Stimulated activated CD4-positive, alpha-beta T cell treated with anti-CD3 and anti-CD28 coated beads, Interleukin-4, amount 100 ng/mL, for 48 hours (primary cell): ENCODE measurements around the gene DNAL4.
A peak's percentile ranks its signal among the peaks of the same experiment; 100 is the strongest.

Source experiments
- DNase-seq, 2 donors: peaks; one replicate each; pipeline ENCODE4 v3.0.0-alpha.2; 2020; ENCODE audit warnings: low read depth in 2 of 2

DNAL4 gene

DNA sequence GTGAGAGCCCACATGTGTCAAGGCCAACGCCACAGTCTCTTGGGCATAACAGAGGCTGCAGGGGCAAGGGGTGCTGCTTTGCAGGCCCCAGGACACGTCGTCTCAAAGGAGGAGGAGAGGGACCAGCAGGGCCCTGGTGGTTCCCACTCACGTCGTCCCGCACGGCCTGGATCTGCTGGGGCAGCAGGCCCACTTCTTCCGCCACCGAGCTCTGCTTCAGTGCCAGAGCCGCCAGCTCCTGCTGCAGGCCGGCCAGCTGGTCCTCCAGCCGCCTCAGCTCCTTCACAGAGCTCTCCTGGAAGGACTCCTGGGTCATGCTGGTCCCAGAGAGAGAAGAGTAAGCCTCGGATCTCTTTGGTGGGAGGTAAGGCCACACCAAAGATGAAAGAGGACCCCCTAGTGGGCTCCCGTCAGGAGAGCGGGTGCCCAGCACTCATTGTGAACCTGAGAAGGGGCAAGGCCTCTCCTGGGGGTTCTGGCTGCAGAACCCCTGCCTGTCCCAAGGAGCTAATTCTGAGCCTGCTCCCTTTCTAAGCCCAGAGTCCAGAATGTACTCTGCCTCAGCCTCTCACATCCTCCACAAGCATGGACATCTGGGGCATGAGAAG, 53.7 kb downstream of the DNAL4 start:
- no peak for DNase-seq

- DNase-seq: no peak
Measured at GRCh38 chr22:38739300-38740055, 54.5 kb downstream of the DNAL4 start.

DNA sequence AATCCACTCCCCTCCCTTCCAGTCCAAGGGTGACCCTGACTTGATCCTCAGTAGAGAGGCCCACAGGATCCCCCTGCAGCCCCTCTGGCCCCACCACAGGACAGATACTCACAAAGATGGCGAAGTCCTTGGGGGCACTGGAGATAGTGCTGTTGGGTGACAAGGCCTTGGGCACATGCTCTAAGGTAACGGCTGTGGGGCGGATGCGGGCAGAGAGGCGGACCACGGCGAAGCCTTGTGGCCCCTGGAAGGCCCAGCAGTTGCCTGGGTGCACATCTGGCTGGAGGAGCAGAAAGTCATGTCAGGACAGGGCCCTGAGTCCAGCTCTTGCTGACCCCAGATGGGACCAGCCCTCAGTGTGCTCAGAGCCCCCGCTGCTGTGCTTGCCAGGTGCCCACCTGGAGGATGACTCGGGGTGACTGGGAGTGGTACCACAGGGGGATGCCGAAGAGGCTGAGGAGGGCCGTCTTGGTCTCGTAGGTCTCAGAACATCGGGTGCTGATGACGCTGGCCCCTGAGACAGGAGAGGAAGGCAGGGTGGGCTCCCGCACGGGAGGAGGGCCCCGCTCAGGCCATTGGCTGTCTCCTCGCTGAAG, 55.4 kb downstream of the DNAL4 start:
- DNase-seq: no peak

DNA sequence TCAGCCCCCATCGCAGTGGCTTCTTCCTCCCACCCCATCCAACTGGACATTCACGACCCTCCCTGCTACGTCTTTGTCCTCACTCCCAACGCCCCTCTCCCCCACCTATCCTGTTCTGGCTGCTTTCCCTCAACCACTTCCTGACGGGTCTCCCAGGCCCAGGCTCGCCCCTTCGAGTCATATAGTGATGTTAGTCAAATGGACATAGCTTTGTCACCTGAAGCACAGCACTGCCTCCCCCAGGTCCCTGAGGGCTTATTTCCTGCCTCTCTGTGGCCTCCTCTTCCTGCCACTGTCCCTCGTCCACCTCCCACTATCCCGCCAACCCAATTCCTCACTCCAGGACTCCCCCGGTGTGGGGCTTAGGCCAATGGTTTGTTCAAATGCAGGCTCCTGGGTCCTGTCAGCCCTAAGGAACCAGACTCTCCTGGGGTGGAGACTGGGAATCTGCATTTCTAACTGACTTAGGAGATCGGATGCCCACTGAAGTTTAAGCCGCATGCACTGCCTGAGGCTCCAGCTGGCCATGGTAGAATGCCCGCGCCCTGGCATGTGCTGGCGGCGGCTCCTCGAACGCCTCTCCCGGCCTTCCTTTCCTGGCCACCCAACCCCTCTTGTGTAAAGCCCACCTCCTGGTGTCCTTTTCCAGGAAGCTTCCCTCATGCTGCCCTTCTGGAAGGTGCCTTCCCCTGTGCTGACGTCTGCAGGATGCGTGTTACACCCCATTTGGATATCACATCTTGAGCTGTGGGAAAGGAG, 56.5 kb downstream of the DNAL4 start:
- no peak for DNase-seq

- no peak for DNase-seq
Measured at GRCh38 chr22:38736257-38736570, 57.7 kb downstream of the DNAL4 start.

- DNase-seq: no peak
Measured at GRCh38 chr22:38735465-38736256, 58.3 kb downstream of the DNAL4 start.

GRCh38 chr22:38735126-38735464, 58.8 kb downstream of the DNAL4 start:
- no peak for DNase-seq

- DNase-seq: no peak
Measured at GRCh38 chr22:38734421-38735100, 59.4 kb downstream of the DNAL4 start.

DNA sequence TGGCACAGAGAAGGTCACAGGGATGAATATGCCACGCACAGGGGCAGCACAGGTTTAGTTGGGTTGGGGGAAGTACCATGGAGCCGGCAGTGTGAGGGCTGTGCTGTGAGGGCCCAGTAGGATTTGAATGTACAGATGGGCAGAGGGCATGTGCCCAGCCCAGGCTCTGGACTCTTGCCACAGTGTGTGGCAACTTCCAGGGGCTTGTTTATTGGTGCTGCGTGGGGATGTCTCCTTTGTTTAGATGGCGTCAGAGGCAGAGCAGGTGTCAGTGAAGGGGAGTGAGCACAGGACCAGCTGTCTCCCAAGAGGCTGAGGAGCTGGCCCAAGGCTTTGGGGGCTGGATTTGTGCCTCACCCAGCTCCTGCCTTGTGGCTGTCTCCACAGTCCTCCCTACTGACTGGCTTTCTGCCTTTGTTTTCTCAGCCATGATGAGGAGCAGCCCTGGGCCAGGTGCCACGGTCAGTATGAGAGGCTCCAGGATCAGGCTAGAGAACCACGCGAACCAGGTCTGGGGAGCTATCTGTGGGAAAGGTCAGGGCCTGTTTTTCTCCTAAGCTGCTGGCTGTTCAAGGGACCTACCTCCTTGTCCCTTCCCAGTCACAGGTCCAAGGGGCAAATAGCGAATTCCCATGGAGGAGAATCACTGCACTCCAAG, 60.1 kb downstream of the DNAL4 start:
- DNase-seq: no peak

- DNase-seq: peak in 1 of 2 donors; percentile 34
Measured at GRCh38 chr22:38733329-38733723, 60.6 kb downstream of the DNAL4 start.

- DNase-seq: no peak
Measured at GRCh38 chr22:38732251-38732815, 61.6 kb downstream of the DNAL4 start.

DNA sequence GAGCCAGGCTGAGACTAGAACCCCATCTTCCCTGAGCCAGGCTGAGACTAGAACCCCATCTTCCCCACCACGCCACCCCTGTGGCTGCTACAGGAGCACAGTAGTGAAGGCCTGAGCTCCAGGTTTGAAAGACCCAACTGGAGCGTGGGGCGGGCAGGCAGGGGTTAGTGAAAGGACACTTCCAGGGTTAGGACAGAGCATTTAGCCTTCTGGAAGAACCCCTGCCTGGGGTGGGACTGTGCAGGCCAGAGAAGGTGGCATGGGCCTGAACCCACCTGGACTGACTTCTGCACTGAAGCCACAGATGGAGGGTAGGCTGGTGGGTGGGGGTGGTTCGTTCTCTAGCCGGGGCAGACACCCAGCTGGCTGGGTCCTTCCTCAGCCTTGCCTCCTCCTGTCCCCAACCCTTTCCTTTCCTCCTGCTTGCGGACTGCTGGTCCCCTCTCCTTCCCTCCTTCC, 62.2 kb downstream of the DNAL4 start:
- DNase-seq: no peak

DNA sequence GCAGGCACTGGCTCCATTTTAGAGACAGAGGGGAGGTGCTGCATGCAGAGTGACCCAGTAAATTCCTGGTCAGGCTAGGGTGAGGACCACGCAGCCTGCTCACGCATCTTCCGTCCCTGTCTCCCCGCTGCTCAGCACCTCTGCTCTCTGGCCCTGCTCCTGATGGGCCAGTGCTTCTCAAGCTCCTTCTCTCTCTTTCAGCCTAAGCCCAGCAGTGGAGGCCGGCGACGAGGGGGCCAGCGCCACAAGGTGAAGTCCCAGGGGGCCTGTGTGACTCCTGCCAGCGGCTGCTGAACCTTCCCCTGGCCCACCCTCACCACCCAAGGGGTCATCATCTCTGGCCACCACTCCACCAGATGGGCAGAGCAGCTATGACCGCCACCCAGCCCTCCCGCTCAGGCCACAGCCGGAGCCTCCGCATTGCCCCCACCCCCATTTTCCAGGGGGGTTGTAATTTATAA, 63.5 kb downstream of the DNAL4 start:
- DNase-seq: no peak

DNA sequence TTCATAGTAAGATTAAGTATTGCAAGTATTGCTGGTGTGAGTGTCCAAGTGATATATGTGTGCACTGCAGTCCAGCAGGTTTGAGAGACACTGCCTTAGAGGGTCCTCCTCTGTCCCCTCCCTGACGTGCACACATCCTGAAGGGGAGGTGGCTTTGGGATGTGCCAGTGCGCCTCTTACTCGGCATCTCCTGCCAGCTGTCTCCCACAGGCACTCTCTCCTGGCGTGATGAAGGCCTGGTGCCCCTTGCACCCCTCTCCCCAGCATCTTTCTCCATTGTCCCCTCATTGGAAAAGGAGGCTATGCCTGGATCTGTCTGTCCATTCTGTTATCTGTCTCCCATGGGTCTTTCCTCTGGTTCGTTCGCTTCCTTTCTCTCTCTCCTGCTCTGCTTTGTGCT, 64.0 kb downstream of the DNAL4 start:
- no peak for DNase-seq

- no peak for DNase-seq
Measured at GRCh38 chr22:38728871-38729796, 64.8 kb downstream of the DNAL4 start.
